ENCODE measurements around the gene FOSL2. TPM values are rescaled to one million over a fixed set of nuclear protein-coding genes. Genes with fewer than 3 reads are reported as not detected.
A peak's percentile ranks its signal among the peaks of the same experiment; 100 is the strongest.

FOSL2 gene
- total RNA-seq, 1 donor from 2014 or later = 259 TPM

DNA sequence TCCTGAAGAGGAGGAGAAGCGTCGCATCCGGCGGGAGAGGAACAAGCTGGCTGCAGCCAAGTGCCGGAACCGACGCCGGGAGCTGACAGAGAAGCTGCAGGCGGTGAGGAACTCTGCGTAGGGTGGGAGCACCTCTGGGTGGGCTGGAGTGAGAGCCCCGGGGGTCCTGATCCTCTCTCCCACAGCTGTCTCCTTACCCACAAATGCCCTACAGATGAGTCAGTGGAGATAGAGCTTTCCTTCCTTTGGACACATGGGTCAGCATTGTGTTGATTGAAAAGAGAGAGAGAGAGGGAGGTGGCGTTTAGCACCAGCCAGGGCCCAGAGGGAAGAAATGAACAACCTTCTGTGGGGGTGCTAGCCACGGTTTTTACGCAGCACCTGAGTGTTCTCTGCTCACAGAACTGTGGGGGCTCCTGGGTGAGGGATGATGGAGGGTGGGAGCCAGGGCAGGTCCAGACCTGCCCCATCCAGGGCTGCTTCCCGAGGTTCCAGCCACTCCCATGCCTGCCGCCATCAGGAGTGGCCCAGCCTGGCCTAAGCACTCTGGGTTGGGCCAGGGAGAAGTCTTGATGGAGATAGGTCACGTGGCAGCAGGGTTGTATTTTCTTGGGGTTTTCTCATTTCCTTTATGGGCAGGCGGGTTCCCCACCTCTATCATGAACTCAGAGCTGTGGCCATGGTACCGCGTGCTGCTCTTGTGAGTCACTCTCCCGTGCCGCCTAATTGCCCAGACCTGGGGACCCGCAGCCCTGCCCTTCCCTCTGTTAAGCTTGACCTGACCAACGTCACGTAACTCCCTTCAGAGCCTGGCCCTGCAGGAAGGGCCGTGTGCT is 16.3 kb downstream of the FOSL2 start:
- no peak for DNase-seq (ENCODE audit: low spot score)

DNA sequence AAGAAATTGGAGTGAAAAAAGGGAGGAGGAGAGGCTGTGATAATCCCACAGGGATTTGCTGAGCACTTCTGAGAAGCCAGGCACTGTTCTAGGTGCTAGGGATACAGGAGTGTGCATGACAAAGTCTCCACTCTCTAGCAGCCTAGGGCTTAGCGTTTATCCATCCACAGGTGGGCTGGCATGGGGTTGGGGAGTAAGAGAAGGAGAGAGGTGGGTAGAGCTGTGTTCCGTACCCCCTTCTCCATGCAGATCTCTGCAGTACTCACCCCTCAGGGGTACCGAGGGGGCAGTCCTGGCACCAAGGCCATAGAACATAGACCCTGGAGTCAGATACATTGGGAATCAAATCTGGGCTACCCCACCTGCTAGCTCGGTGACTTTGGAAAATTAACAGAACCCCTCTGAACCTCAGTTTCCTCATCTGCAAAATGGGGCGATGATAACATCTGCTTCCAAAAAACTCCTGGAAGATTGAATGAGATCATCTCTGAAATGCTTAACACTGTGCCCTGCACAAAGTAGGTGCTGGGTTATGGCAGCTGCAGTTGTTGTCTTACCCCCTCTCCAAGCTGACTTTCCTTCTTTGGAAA is 18.6 kb downstream of the FOSL2 start:
- no peak for DNase-seq (ENCODE audit: low spot score)

DNA sequence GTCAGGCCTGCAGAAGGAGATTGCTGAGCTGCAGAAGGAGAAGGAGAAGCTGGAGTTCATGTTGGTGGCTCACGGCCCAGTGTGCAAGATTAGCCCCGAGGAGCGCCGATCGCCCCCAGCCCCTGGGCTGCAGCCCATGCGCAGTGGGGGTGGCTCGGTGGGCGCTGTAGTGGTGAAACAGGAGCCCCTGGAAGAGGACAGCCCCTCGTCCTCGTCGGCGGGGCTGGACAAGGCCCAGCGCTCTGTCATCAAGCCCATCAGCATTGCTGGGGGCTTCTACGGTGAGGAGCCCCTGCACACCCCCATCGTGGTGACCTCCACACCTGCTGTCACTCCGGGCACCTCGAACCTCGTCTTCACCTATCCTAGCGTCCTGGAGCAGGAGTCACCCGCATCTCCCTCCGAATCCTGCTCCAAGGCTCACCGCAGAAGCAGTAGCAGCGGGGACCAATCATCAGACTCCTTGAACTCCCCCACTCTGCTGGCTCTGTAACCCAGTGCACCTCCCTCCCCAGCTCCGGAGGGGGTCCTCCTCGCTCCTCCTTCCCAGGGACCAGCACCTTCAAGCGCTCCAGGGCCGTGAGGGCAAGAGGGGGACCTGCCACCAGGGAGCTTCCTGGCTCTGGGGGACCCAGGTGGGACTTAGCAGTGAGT is 19.4 kb downstream of the FOSL2 start:
- DNase-seq (ENCODE audit: low spot score) = no peak

DNA sequence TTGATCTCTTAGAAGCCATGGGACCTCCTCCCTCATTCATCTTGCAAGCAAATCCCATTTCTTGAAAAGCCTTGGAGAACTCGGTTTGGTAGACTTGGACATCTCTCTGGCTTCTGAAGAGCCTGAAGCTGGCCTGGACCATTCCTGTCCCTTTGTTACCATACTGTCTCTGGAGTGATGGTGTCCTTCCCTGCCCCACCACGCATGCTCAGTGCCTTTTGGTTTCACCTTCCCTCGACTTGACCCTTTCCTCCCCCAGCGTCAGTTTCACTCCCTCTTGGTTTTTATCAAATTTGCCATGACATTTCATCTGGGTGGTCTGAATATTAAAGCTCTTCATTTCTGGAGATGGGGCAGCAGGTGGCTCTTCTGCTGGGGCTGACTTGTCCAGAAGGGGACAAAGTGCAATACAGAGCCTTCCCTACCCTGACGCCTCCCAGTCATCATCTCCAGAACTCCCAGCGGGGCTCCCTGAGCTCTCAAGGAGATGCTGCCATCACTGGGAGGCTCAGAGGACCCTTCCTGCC is 20.0 kb downstream of the FOSL2 start:
- no peak for DNase-seq (ENCODE audit: low spot score)

DNA sequence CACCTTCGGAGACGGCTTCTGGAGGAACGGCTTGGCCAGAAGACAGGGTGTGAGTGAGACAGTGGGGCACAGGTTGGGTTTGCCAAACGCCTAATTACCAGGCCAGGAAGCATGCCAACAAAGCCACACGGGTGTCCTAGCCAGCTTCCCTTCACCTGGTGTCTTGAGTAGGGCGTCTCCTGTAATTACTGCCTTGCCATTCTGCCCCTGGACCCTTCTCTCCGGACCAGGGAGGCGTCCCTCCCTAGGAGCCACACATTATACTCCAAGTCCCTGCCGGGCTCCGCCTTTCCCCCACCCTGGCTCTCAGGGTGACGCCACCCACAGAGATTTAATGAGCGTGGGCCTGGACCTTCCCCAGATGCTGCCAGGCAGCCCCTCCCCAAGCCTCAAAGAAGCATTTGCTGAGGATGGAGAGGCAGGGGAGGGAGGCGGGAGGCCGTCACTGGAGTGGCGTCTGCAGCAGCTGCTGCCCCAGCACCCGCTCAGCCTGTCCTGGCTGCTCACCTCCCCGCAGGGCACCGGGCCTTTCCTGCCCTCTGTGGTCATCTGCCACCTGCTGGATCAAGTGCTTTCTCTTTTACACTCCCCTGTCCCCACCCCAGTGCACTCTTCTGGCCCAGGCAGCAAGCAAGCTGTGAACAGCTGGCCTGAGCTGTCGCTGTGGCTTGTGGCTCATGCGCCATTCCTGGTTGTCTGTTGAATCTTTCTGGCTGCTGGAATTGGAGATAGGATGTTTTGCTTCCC is 20.7 kb downstream of the FOSL2 start:
- DNase-seq (ENCODE audit: low spot score) = no peak

DNA sequence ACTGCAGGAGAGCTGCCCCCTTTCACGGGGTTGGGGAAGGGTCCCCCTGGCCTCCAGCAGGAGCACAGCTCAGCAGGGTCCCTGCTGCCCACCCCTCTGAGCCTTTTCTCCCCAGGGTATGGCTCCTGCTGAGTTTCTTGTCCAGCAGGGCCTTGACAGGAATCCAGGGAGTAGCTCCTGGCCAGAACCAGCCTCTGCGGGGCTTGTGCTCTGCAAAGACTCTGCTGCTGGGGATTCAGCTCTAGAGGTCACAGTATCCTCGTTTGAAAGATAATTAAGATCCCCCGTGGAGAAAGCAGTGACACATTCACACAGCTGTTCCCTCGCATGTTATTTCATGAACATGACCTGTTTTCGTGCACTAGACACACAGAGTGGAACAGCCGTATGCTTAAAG is 21.2 kb downstream of the FOSL2 start:
- no peak for DNase-seq (ENCODE audit: low spot score)

DNA sequence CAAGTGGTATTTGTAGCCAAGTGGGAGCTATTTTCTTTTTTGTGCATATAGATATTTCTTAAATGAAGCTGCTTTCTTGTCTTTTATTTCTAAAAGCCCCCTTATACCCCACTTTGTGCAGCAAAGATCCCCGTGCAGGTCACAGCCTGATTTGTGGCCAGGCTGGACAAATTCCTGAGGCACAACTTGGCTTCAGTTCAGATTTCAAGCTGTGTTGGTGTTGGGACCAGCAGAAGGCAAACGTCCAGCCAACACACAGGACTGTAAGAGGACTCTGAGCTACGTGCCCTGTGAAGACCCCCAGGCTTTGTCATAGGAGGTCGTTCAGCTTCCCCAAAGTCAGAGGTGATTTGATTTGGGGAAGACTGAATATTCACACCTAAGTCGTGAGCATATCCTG is 21.9 kb downstream of the FOSL2 start:
- no peak for DNase-seq (ENCODE audit: low spot score)

DNA sequence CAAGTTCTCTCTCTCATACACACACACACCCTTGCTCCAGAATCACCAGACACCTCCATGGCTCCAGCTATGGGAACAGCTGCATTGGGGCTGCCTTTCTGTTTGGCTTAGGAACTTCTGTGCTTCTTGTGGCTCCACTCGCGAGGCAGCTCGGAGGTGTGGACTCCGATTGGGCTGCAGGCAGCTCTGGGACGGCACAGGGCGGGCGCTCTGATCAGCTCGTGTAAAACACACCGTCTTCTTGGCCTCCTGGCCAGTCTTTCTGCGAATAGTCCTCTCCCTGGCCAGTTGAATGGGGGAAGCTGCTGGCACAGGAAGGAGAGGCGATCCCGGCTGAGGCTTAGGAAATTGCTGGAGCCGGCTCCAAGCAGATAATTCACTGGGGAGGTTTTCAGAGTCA is 22.4 kb downstream of the FOSL2 start:
- DNase-seq (ENCODE audit: low spot score) = no peak

DNA sequence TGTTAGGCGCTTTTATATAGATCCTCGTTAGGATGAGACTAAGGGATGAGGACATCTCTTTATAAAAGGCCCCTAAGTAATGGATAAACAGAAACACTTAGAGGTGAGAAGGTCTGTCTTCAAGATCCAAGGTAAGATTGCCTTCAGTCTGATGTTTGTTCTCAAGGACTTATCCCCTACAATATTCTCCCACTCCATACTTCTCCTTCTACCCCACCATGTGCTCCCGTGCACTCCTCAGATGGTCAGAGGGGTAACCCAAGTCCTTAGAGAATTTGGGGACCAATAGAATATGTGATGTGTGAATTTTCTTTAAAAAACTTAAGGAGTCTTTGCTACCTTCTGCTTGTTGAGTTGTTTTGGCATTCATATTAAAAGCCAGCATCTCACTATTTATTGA is 23.1 kb downstream of the FOSL2 start:
- no peak for DNase-seq (ENCODE audit: low spot score)

DNA sequence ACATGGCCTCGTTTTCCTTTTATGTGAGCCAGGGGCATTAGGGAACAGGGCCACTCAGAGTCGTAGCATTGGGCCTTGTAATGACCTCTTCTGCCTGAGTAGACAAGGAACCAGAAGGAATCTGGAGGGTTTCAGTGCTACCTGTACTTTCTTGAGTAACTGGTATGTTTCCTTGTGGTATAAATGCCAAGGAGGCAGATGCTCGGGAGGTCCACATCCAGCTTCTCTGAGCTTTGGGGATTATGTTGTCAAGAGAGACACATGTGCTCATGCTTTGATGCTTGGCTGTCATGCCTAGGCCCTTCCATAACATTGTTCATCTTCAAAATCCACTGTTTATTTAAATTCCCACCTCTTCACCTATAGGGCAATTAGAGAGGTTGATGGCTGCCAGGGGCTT is 26.3 kb downstream of the FOSL2 start:
- DNase-seq (ENCODE audit: low spot score) = no peak

DNA sequence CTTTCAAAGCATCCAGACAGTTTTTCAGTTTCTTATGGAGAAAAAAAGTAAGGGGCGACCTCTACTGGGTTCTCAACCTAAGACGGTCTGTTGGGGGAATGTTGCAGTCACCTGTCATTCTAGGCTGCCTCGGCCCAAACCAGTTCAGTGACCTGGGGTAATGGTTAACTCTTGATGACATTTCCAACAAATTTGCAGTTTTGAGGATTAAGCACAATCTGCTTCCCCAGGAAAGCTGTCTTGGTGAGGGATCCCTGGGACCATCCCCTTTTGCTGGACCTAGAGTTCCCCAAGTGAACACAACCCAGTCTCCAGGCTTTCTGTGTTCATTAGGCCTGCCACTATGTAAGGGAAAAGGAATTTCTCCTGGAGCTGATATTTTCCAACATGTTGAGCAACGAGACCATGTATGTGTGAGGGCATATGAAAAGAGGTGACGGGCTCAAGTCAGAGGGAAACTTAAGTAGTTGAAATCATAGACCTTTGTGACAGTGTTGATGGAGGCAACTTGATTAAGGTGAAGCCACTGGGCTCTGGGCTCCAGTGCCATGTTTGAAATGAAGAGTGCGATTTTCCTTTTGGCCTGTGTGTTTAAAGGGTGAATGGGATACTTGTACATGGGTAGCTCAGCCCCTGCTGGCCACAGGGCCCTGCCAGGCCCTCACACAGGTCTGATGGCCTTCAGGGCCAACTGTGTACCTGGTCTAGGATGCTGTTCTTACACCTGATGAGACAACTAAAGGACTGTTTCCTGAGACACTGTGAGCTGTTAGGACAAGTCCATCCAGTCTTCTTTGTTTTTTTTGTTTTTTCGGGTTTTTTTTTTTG is 27.0 kb downstream of the FOSL2 start:
- peak; percentile 41 for DNase-seq (ENCODE audit: low spot score)

DNA sequence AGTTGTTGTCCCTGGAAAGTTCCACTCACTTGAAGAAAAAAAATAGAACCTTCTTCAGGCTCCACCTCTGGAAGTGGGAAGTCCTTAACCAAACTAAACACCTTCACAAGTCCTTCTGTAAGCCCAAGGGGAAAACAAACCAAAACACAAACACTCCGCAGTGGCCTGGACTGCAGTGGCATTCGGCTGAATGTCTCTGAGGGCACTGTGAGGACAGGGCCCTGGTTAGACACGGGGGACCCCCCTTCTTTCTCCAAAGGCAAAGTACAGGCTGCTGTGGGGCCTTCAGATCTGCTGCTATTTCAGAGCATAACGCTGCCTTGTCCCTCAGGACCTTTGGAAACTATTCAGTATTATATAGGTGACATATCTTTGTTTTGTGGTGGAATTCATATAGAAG is 28.1 kb downstream of the FOSL2 start:
- no peak for DNase-seq (ENCODE audit: low spot score)

DNA sequence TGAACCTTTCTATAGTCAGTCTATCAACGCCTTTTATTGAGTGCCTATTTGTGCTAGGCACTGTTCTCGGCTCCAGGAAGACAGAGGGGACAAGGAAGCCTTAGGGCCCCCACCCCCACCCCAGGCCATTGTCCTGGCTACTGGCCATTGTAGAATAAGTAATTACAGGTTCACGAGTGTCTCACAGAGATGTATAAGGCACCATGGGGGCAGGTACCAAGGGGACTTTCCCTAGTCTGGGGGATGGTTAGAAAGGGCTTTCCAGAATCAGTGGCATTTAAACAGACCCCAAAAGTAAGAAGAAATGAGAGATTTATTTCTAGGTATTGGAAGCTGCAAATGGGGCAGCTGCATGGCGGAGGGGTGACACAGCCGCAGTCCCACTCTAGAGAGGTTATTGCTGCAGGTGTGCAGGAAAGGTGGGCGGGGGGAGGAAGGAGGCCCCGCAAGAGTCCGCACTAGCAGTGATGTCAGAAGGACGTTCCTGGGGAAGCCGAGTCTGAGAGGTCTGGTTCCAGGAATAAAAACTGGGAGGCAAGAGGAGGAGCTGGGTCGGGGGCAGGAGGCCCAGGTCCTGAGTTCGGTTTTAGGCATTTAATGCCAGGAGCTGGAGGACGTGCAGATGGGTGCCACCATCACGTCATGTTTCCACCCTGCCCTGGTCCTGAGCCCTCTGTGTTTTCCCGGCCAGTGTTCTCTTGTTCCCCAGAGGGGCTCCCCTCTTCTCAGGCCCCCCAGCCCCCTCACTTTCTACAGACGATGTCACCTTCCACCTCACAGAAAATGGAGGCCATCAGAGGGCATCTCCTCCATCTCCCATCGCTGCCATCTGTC is 30.5 kb downstream of the FOSL2 start:
- DNase-seq (ENCODE audit: low spot score) = no peak

DNA sequence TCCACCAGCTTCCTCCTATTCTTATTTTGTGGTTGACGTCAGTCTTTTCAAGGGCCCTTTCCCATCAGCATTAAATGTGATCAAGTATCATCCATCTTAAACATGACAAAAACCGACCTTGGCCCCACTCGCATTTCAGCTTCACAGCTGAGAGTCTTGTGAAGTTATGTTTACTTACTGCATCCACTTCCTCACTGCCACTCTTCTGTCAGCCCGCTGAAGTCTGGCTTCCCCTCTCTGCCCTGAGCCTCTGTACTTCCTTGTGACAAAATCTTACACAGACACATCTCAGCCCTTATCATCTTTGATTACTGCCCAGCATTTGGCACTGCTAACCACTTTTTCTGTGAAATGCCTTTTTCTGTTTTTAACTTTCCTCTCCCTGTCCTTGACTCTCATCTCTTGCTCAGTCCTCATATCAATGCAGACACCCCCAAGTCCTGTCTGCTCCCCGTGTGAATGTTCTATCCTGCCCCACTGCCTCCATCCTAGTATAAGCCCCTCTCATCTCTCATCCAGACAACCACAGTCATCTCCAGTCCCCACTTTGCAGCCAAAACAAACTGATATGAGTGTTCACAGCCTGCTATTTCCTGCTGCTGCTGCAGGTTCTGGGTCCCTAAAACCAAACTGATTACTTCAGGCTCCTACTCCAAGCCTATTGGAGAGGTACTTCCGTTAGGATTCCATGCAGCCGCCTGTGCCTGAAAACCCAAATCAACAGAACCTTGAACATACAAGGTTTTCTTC is 31.4 kb downstream of the FOSL2 start:
- no peak for DNase-seq (ENCODE audit: low spot score)

DNA sequence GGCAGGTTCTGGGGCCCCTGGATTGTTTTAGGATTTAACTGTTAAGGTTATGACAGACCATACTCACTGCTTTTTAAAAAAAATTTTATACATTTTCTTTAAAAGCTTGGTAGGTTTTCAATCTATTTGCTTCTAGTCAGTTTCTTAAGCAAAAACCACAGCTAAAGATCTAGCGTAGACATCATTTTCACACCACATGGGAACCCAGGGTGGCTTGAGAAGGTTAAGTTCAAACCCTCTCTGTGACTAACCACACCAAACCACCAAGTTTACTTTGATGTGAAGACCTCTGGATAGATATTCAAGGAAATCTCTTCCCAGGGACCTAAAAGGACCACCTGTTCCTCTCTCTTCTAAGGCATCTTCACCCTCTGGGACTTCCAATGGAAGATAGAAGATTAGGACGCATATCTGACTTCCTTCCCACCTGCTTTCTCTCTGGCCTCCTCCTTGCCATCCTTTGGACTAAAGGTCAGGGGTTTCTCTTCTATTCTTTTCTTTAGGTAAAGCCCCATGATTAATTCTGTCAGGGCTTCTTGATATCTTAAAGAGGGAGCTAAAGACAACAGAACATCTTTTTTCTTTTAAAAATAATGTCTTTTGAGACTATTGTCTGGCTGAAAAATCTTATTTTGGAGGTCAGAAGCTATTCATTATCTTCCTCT is 32.3 kb downstream of the FOSL2 start:
- DNase-seq (ENCODE audit: low spot score) = no peak

DNA sequence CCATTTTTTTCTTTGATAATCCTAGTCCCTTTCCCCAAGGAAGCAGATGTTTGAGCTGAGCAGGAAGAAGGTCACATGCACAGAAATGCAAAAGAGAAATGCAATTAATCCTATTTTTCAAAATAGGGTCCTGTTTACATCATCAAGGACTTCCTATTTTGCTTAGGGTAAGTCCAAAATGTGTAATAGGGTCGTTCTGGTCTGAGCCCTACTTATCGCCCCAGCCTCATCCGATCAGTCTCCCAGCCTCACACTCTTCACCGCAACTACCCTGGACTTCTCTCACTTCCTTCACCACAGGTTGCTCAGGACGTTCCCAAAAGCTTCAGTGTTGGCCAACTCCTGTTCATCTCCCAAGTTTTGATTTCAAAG is 32.8 kb downstream of the FOSL2 start:
- no peak for DNase-seq (ENCODE audit: low spot score)

DNA sequence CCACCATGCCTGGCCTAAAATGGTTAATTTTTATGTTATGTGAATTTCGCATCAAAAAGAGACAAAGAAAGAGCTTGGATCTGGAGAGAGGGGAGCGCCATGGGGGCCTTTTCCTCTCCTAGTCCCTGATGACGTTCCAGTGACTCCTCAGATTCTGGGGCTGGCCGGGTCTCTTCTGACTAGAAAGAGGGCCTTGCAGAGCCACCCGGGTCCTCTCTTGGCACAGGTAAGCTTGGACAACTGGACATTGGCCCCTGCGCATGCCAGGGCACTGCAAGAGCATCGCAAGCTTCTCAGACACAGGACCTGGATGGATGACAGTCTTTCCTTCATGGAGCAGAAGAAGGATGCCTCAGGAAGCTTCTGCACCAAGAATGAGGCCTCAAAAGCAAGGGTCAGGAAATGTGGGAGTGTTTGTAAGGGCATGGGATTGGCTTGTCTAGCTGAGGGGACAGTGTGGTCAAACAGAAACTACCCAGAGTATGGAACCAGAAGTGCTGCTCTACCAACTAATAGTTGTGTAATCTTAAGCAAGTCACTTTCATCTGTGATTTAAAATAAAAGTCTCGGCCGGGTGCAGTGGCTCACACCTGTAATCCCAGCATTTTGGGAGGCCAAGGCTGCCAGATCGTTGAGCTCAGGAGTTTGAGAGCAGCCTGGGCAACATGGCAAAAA is 35.2 kb downstream of the FOSL2 start:
- no peak for DNase-seq (ENCODE audit: low spot score)

DNA sequence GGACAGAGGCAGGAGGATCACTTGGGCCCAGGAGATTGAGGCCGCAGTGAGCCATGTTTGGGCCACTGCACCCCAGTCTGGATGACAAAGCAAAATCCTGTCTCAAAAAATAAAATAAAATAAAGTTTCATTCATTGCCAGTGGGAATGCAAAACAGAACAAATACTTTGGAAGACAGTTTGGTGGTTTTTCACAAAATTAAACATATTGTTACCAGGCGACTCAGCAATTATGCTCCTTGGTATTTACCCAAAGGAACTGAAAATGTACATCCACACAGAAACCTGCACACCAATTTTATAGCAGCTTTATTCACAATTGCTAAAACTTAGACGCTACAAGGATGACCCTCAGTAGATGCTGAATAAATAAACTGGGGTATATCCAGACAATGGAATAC is 35.8 kb downstream of the FOSL2 start:
- no peak for DNase-seq (ENCODE audit: low spot score)
